ENCODE measurements around the gene MATN1.

MATN1 gene

DNA sequence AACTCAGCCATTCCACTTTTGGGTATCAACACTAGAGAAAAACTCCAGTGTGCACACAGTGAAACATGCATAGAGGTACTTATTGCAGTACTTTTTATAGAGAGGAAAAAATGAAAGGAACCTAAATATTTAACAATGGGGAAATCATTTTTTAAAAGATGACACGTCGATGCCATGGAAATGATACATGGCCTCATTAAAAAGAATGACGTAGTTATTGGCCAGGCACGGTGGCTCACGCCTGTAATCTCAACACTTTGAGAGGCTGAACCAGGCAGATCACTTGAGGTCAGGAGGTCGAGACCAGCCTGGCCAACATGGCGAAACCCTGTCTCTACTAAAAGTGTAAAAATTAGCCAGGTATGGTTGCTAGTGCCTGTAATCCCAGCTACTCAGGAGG lies 42.5 kb downstream of the MATN1 start:
- no peak for DNase-seq (ENCODE audit: low spot score)

DNA sequence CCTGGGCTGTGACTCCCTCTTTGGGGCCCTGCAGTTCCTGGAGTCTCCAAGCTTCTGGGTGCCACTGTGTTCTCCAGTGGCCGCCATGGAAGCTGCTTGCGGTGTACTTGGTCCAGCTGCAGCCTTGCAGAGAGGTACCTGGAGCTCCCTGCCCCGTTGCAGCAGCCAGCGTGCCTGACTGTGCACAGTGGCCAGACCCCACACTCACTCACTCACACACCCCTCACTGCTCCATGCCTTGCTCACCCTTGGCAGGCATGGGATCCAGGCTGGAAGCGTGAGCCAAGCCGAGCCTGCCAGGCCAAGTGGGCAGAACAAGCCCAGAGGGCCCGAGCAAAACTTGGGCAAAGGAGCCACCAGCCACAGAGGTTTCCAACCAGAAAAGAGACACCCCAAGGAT lies 43.0 kb downstream of the MATN1 start:
- no peak for DNase-seq (ENCODE audit: low spot score)

DNA sequence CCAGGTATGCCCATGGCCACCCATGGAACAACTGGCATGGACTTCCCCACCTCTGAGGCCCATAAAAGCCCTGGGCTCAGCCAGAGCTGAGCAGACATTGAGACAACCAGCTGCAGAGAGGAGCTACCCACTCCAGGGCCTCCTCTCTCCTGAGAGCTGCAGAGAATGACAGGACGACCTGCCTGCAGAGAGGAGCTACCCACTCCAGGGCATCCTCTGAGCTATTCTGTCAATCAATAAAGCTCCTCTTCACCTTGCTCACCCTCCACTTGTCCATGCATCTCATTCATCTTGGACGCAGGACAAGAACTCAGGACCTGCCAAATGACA lies 43.4 kb downstream of the MATN1 start:
- no peak for DNase-seq (ENCODE audit: low spot score)

DNA sequence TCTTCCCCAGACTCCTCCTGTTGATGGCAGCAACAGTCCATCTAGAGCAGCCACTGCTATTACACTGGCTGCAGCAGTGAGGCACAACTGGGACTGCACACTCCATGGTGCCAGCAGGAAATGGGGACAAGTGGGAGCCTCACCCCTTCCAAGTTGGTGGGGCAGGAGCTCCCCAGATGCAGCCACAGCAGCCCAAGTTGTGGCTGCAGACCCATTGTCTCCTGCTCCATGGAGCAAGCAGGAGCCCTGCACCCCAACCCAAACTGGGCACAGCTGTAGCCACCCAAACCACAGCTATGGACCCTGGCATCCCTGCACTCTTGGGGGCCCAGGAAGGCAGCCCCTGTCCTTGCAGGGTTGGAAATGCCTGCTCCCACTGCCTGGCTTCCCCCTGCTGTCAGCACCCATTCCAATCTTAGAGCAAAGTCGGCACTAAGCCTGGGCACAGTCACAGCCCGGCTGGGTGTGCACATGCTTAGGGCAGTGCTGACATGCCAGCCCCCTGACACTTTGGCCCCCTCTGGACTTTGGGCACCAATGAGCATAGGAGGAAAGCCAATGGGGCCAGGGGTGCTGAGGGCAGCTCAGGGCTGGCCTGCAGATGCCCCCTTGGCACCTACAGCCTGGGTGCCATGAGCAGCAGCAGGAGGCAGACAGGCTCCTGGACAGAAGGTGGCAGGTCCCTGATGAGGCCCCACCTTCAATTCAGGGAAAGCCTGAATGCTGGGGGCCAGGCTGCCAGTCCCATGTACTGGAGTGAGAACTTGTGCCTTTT lies 44.0 kb downstream of the MATN1 start:
- DNase-seq (ENCODE audit: low spot score) = no peak

DNA sequence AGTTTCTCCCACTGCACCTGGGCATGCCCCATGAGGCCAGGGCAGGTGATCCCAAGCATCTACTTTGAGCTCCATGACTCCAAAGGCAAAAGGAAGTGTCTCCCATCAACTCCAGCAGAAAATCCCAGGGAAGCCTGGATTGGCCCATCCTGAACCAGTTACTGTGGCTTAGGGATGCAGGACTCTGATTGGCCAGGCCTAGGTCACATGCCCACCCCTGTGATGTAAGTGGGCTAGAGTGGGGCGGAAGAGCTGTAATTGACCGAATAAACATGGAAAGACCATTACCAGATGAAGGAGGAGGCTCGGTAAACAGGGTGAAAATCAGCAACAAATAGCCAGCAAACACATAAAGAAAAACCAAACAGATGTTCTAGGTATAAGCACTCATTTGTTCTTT lies 45.2 kb downstream of the MATN1 start:
- no peak for DNase-seq (ENCODE audit: low spot score)

DNA sequence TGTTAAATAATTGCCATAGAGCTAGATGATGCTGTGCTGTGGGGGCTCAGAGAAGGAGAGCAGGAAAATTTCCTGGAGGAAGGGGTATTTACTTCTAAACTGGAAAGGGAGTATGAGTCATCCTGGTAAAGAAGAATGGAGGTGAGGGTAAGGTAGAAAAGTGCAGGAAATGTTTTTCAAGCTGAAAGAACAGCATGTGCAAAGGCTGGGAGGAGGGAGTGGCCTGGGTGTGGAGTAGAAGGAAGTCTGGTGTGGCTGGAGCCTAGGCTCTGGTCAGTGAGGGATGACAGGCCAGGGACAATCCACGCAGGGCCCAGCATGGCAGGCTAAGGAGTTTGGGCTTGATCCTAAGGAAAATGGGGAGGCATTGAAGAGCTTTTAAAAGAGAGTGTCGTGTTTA lies 45.9 kb downstream of the MATN1 start:
- DNase-seq (ENCODE audit: low spot score) = no peak

DNA sequence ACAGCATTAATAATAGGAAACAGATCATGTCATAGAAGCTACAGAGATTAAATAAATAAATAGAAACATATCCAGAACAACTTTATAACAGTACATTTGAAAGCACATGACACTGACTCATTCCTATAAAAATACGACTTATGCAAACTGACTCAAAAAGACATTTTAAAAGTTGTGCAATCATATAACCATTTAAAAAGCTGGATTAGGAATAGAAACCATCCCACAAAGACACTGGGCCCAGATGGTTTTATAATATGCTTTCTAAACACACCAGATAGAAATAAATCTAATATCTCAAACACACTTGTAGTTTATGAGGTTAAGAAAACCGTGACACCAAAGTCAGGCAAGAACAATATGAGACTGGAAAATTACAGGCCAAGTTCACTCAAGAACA lies 47.6 kb downstream of the MATN1 start:
- no peak for DNase-seq (ENCODE audit: low spot score)

DNA sequence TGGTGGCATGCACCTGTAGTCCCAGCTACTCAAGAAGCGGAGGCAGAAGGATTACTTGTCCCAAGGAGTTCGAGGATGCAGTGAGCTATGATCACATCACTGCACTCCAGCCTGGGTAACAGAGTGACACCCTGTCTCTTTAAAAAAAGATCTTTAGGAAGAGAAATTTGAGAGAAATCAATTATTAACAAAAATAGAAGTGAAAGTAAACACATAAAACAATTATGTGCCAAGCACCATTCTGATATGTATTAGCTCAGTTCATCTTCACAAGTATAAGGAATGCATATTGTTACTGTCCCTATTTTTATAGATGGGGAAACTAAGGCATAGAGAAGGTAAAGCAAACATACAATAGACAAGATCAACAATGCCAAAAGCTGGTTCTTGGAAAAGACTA lies 48.1 kb downstream of the MATN1 start:
- DNase-seq (ENCODE audit: low spot score) = no peak

DNA sequence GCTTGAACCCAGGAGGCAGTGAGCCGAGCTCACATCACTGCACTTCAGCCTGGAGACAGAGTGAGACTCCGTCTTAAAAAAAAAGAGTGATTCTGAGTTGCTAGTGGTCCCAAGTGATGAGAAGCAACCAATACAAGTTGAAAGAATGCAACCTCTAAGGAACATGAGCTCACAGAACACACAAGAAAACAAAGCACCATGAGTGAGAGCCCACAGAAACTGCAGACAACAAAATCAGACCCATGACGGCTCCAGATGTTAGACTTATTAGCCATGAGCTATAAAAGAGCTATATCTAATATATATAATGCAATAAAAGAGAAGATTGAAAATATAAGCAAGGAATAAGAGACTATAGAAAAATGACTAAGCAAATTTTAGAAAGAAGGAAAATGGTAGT lies 50.0 kb downstream of the MATN1 start:
- no peak for DNase-seq (ENCODE audit: low spot score)

DNA sequence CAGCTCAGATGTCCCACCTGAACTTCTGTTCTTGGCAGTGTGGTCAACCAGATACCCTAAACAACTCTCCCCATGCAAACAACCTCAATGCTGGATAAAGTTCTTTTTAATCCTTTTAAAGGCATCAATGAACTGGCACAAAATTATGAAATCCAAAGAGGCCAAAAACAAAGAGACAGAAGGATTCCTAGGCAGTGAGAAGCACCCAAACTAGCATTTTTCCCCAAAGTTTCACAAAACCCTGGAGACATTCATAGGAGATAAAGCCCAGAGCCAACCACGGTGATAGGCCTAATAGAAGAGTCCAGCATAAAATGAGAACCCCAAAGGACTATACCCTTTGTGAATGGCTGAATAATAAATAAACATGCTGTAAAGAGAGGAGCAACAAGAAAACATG lies 50.7 kb downstream of the MATN1 start:
- no peak for DNase-seq (ENCODE audit: low spot score)

DNA sequence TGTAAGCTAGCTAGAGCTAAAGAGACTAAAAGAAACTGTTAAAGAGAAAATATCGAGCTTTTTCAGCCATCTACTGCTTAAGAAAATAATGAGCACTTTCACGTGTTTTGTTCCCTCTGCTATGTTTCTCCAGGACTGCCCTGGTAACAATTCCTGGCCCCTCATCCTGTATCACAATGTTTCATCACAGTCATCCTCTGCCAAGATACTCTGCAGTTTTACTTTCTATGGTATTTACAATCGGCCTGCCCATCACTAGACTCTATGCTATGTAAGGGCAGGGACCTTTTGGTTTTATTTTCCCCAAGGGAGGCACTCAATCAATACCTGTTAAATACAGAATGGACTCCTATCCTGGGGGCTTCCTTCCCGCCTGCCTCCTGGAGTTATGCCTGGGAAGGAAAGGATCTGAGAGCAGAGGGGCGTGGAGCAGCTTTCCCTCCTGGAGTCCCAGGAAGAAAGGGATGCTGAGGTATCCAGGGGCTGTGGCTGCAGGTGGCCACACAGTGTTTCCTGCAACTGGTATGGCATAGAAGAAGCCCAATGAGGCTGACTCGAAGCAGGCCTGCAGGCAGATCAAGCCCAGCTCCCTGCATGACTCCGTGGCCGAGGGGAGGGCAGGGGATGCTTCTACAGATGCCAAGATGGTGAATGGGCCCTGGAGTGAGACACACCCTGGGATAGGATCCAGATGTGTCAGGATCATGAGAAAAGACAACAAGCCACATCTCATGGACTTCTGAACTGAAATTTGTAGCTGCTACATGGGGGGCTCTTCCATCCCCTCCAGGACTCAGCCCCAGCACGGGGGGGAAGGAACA lies 52.9 kb downstream of the MATN1 start:
- DNase-seq (ENCODE audit: low spot score) = no peak

DNA sequence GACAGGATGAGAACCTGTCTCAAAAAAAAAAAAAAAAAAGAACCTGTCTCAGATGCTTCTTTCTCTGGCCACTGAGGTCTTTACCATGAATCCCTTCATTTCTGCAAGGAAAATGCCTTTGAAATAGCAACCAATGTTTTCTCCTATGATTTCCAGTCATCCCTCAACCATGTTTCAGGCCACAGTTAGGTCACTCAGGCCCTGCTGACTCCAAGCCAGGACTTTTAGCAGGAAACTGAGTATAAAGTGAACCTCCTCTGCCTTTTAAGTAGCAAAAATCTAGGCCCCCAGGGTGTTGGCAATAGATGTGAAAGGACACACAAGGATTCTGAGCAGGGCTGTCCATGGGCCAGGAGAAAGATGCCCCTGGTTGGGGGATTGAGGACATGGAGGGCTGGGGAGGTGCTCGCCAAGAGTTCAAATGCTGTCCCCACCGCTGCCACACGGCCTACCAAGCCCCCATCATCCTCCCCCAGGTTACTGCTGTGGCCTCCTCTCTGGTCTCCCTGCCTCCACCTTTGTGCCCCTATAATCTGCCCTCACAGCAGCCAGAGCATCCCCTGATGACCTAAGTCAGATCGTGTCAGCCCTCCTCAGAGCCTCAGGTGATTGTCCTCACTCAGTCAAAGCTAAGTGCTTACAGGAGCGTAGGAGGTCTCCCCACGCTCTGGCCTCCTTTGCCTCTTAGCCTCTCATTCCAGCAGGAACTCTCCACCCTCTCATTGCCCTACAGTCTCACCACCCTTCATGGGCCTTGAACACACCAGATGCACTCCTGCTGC lies 54.6 kb downstream of the MATN1 start:
- no peak for DNase-seq (ENCODE audit: low spot score)

DNA sequence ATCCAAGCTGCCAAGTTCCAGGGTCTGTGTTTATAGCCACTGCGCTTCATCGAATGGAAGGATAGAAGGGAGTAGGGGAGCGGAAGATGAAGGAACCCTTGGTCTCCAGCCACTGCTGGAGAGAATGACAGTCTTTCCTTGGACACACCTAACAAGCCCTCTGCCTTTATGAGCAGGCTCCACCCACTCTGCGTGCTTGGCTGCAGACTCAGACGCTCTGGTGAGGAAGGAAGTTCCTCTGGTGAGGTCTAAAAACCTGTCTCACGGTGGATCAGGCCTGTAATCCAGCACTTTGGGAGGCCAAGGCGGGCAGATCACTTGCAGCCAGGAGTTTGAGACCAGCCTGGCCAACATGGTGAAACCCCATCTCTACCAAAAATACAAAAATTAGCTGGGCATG lies 55.4 kb downstream of the MATN1 start:
- no peak for DNase-seq (ENCODE audit: low spot score)

DNA sequence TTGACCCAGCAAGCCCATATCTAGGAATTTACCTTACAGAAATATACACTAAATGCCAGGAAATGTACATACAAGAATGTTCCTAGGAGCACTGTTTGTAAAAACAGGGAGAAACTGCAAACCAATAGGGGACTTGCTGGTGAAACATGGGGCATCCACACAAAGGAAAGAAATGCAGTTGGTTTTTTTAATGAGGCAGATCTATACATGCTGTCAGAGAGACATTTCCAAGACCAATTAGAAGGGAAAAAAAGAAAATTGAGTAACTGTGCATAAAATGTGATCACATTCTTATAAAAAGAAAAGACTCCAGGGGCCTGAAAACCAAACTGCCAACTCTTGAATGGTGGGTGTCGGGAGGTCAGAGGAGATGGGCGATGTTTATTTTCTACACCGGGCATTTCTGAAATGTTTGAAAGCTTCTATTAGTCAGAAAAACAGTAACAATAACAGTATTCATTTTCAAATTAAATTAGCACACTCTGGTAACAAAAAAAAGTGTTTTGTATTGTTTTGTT lies 56.6 kb downstream of the MATN1 start:
- DNase-seq (ENCODE audit: low spot score) = no peak

DNA sequence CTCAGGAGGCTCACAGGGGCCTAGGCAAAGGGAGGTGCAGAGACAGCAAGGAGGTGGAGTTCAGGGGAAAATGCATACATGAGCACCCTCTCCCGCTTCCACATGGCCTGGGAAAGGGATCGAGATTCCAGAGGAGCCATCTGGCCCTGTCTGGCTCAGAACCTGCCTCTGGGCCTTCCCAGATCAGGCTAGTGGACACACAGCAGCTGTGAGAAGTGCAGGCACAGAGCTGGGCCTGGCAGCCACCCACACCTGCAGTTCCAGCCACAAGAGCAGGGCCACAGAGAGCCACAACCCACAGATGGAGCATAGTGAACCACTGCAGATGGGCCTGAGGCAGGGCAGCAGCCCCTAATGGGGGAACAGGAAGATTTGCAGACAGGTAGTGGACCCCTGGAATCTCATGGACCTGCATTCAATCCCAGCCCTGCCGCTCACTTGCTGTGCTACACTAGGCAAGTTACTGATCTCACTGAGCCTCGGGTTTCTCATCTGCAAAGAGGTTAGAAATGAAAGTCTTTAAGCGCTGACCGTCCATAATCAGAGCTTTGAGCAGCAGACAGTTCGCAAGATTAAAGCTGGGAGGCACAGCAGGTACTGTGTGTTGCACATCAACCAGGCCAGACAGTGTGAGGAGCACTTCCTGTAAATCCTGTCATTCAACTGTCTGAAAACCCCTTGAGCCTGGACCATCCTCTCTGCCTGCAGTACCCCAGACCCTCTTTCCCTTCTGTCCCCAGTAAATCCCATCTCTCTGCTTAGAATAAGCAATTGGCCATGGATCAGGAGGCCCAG lies 58.0 kb downstream of the MATN1 start:
- no peak for DNase-seq (ENCODE audit: low spot score)

DNA sequence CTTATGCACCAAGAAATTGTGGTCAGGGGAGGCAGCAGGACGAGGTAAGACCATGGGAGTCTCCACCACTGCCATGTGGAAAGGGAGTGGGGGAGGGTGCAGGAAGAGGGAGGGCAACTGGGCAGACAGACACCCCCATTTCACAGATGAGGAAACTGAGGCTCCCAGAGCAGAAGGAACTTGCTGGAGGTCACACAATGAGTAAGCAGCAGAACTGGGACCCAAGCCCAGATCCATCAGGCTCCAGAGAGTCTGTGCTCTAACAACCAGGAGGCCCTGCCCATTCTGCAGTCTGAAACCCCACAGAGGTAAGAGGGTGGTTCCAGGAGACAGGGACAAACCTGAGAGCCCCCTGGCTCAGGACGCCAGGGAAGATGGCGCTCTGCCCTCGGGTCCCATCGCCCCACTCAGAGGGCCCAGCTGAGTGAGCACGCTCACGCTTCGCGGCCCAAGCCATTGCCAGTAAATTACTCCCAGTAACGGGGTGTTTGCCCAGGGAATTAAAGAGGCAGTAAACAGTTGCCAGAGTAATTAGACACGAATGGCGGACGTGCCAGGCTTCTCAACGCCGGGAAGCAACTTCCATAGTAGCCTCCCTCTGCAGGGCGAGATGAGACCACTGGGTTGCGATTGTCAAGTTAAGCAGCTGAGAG lies 59.2 kb downstream of the MATN1 start:
- DNase-seq (ENCODE audit: low spot score) = peak; percentile 45

DNA sequence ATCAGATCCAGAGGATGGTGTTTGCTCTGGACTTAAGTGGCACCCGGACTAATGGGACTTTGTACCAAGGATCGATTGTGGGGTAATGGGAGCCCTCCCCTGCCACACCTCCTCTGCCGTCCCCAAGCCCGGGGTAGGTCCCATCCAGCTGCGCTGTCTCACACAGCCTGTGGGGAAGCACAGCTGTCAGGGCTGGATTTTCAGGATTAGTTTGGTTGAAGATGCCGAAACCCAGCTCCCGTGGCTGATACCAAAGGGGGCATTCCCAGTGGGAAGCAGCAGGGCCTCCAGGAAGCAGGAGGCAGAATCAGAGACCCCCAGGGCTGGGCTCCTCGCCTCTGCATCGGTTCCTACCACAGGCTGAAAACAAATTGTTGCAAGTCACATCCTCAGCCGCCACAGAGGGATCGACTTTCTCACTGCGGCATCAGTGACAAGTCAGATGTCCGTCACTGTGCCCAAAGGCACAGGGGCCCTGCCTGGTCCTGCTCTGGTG lies 59.7 kb downstream of the MATN1 start:
- DNase-seq (ENCODE audit: low spot score) = no peak

DNA sequence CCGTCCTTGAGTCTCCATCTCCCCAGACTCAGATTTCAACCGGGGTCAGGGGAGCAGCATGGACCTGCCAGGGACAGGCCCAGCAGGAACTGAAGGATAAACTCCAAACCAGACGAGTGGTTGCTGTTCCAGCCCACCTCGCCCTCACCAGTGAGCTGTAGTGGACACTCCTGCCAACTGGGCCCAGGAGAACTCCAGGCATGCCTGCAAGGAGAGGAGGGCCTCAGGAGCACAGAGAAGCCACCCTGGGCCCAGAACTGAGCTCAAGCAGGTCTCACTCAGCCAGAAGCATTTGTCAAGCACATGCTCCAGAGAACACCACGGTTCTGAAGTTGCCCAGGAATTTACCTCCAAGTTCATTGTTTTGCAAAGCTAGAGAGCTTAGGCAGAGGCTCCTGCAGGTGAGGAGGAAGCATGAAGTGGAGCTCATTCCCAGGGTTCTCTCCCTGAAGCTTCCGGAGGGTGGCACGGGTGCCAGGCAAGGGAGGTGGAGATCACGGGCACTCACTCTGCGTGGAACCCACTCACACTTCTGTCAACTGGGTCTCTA lies 61.0 kb downstream of the MATN1 start:
- no peak for DNase-seq (ENCODE audit: low spot score)

DNA sequence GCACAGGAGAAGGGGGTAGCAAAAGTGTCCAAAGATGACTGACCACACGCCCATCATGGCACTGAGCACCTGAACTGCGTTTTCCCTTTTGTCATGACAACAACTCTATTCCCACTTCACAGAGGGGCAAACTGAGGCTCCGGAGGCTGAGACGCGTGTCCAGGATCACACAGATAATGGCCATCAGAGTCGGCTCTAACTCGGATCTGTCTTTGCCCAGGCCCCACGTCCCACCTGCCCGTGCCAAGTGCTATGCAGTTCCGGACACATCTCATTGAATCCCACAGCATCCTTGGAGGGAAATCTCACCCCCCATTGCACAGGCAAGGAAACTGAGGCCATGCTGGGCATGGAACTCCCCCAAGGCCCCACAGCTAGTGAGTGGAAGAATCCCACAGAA lies 62.1 kb downstream of the MATN1 start:
- no peak for DNase-seq (ENCODE audit: low spot score)

Data from Ammon's horn (tissue), 1 donor.